GM21576 (cell line): Measurements from ENCODE around the gene CFAP77.

ENCODE experiments used
- ATAC-seq: cut with Tn5 transposase; IDR thresholded peaks from one replicate; pipeline ENCODE4 v1.9.1; 2021; ENCODE audit warnings: mild to moderate bottlenecking, moderate library complexity; ENCODE audit not compliant: unreplicated experiment

CFAP77 gene

GRCh38 chr9:132575005-132575609 is 165.1 kb downstream of the CFAP77 start:
- no peak for ATAC-seq

- no peak for ATAC-seq
Measured at GRCh38 chr9:132575811-132576210, 165.8 kb downstream of the CFAP77 start.

DNA sequence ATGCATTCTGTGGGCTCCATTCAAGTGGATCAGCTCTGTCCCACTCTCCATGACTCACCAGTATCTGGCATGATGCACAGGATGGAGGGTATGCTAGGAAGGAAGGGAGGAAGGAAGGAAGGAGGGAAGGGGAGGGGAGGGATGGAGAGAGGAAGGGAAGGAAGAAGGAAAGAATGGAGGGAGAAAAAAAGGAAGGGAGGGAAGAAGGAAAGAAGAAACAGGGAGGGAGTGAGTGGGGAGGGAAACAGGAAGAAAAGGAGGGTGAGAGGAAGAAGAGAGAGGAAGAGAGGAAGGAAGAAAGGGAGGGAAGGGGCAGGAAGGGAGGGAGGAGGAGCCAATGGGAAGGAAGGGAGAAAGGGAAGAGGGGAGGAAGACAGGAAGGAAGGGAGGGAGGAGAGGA is 167.1 kb downstream of the CFAP77 start:
- ATAC-seq: no peak

DNA sequence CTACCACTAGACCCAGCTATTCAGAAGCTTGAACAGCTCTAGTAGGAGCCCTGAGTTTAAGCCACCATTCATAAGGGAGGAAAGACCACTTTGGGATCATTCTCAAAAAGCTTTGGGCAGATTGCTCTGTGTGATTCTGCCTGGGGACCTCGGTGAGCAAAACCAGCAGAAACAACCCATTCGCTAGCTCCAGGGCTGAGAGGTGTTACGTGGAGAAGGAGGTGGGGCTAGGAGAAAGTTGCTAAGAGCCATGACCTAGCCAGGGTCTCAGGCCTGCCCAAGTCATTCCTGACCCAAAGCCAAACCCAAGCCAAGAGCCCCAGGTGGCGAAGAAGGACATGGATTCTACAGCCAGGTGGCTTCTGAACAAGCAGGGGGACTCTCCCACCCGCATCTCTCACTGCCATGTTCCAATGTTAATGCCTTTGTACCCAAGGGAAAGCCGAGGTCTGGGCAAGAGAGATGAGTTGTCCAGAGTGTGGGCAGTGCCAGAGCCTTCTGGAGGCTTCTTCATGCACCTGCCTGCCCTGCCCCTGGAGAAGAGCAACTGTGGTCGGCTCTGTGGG is 168.4 kb downstream of the CFAP77 start:
- ATAC-seq: no peak

DNA sequence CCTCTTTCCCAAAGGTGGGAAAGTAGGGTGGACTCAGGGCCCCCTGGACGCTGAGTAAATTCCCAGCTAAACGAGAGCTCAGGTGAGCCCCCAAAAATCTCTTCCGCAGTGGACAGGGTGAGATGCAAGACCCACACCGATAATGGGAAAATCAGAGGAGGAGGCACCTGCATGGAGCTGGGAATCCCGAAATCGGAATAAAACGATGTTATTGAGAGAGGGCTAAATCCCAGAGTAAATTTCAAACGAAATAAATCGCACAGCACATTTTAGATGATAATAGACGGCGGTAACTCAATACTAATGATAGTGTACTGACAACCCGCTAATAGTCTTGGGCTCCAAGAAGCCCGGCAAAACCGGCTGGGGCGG is 169.4 kb downstream of the CFAP77 start:
- ATAC-seq: no peak

DNA sequence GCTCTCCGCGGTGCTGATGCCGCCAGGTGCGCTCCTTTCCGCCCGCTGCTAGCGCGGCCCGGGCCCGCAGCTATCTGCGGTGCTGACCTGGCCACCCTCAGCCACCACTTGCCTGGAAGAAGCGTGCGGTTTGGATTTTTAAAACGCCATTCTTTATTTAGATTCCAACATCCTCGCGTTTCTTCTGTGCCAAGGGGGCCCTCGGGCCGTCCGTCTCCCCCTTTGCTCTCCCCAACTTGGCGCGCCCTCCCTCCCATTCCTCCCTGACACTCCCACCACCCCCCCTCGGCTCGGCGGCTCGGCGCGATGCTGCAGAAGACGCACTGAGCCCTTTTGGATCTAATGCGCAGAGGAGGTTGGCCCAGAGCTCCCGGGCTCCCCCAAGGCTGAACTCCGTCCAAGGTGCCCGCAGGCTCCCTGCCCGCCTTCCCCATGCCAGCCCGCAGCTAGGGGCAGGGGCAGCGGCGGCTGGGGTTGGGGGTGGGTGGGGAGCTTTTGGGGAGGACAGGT is 172.3 kb downstream of the CFAP77 start, which contains the start of gene BARHL1:
TSS of gene BARHL1 (plus strand) at position 331 of the 510 bp plus-strand sequence. CDS start 192 bp downstream, outside the sequence.
- ATAC-seq: no peak

GRCh38 chr9:132582786-132583583 is 173.0 kb downstream of the CFAP77 start:
- no peak for ATAC-seq

DNA sequence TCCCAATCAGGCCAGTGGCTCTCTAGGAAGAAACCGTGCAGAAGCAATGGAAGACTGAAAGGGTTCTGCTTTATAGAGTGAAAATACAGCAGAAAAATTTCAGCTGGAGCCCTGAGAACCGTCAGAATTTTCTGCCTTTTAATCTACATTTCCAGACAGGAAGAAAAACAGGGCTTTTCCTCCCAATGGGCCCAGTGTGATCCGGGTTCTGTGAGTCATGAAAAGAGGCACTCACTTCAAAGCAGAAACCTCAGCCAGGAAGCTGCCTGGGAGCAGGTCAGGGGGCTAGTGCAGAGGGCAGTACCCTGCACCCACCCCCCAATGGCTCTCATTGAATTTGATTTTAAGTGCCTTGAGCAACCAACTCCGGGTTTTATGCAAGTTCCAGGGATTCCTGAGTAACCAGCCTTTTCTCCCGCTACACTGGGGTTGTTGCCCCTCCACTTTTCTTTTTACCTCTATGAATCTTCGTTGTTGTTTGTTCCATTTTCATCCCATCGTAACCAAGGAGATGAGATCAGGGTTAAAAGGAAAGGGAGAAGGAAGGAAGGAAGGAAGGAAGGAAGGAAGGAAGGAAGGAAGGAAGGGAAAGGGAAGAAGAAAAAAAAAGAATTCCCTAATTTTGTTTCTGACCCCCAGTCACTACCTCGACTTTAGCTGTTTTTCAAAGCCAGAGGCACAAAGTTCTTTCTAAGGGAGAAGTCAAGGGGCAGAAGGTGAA is 173.7 kb downstream of the CFAP77 start:
- ATAC-seq: no peak

DNA sequence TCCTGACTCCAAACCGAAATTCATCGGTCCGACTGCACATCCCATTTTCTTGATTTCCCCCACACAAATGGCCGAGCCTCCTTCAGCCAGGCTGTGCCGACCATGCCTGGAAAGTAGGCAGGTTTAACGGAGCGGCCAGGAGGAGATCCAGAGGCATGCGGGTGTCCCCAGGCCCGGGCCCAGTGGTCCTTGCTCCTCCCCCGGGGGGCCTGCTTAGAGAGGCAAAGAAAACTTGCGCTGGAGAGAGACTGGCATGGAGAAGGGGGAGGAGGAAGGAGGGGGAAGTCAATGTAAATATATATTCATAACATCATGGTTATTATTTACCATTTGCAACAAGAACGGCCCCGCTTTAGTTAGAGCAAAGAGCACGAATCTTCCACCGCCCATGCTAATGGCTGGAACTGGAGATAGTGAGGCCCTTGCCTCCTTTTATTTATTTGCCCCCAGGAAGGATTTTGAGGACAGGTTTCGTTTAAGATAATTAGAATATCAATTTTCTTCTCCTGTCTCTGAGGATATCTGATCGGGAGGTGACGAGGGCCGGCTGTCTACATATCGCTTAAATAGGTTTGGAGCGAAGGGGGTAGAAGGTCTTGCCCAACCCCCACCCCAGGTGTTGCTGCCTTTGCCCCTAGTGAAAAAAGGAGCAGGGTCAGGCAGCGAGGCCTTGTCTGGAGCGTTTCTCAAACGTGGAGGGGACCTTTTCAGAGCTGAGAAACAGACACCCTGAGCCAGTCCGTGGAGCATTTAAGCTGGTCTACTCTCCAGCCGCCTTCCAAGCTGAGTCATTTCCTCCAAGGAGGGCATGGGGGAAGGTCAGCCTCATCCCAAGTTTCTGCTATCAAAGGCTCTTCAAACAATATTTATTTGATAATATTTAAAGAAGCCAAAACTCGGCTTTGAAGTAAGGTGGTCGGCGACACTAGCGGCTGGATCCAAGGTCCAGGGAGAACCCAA is 174.9 kb downstream of the CFAP77 start:
- no peak for ATAC-seq

DNA sequence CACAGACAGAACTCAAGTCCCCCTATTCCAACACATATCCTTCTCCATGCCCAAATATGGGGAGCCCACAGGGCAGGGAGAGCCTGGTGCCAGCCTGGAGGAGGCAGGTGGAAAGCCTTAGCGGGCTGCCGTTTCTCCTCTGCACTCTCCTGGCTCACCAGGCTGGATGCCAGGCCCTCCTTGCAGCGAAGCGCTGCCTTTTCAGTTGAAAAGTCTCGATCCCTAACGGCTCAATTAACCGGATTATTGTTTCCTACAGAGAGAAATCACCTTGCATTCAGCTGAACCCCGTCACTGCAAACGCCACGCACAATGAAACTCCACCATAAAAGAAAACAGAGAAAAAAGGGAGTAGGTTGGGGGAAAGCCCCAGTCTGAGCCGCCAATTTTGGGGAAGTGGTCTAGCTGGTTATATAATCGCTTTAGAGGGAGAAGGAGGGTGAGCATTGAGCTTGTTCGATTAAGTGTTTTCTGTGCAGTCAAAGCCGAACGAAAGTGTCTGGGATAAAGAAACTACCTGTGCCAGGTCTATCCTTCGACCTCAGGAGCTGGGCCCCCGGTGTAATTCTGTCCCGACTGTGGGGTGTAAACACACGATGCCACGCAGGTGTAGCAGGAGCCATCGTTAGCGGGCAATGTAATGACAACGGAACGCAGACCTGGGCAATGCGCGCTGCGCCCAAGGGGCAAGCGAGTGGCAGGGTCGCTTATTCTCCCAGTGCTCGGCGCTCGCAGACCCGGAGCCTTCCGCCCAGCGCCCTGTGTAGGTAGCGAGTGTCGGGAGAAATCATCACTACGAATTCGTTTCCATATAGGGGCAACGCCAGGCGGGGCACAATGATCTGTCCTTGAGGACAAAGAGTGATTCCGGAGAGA is 176.2 kb downstream of the CFAP77 start:
- no peak for ATAC-seq

GRCh38 chr9:132586830-132587591 is 177.0 kb downstream of the CFAP77 start:
- no peak for ATAC-seq

GRCh38 chr9:132587592-132587955 is 177.6 kb downstream of the CFAP77 start:
- no peak for ATAC-seq

DNA sequence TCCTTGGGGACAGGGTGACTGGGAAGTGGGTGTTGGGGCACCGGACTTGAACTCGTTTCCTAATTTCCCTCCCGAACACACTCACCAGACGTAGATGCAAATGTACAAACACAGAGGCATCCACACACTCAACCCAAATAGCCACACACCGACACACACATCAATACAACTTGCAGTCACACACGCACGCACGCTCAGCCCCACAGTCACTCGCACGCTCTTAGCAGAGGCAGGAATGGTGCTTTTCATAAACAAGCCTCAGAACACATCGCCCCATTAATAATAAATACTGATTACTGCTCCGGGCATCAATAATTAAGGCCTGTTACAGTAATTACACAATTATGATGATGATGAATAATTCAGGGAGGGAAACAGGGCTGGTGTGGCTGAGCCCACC is 178.1 kb downstream of the CFAP77 start:
- ATAC-seq: no peak

GRCh38 chr9:132588501-132589147 is 178.6 kb downstream of the CFAP77 start:
- ATAC-seq: no peak

DNA sequence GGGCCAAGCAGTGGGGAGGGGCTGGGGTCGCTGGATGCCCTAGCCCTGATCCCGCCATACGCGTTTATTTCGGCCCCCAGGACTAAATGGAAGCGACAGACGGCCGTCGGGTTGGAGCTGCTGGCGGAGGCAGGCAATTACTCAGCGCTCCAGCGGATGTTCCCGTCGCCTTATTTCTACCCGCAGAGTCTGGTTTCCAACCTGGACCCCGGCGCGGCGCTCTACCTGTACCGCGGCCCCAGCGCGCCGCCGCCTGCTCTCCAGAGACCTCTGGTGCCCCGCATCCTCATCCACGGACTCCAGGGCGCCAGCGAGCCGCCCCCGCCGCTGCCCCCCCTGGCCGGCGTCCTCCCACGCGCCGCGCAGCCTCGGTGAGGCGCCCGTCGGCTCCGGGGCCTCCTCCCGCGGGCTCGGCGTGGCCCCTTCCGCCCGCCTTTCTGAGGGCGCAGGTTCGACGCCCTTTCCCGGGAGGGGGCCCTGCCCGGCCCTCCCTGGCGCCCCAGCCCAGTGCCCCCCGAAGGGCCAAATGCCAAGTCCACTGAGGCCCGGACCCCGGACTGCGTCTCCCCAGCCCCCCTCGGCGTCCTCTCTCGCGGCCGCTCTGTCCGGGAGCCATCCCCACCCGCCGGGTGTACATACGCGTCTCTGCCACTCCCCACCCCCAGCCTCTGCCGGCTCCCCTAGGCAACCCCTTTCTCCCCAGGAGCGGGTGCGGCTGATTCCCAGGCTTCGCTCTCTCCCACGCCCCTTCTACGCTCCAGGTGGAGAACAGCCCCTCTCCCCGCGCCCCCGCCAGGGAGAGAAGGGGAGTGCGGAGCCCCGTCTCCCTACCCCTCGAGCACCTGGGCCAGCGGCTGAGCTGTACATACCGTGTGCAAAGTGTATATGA is 179.4 kb downstream of the CFAP77 start:
- ATAC-seq: no peak

GRCh38 chr9:132590037-132590317 is 180.0 kb downstream of the CFAP77 start:
- ATAC-seq: no peak
